ENCODE measurements around the gene CSNK1G2.

CSNK1G2 gene

GRCh38 chr19:1941146-1942077, at the start of gene CSNK1G2:
CSNK1G2 (plus strand) TSS chr19:1941172; CDS start chr19:1969773, 28,601 bp downstream.
- peaks cover 22% of the 10 kb centered on the region for H3K4me1 Mint-ChIP-seq
- peak within 1 kb of the TSS; percentile 92 to 95 (median 94) for H3K4me3 Mint-ChIP-seq
- H3K27me3 Mint-ChIP-seq (ENCODE audit: low read depth), result peaks cover 4% of the 10 kb centered on the region
- no peaks in the 10 kb centered on the region for H3K9me3 Mint-ChIP-seq
- no peaks in the 10 kb centered on the region for H3K36me3 Mint-ChIP-seq (ENCODE audit: low read depth)
- TF ChIP-seq CTCF (IDR thresholded peaks at IDR 0.05; ENCODE audit: unreplicated experiment in 3 of 3), result no peak
- peak within 1 kb of the TSS; percentile 98 for H3K27ac Mint-ChIP-seq

GRCh38 chr19:1893791-1894190, 47.2 kb upstream of the CSNK1G2 start:
- Mint-ChIP-seq H3K9me3 (no peaks in the 10 kb centered on the region), H3K4me3 (no peak overlapping the region), H3K27me3 (ENCODE audit: low read depth) (no peaks in the 10 kb centered on the region), H3K27ac (peak overlapping the region in 1 of 3 experiments; percentile 70), H3K36me3 (ENCODE audit: low read depth) (no peaks in the 10 kb centered on the region), H3K4me1 (peaks cover 6% of the 10 kb centered on the region)
- no peak for TF ChIP-seq CTCF (IDR thresholded peaks at IDR 0.05; ENCODE audit: unreplicated experiment in 3 of 3)

GRCh38 chr19:1896508-1896907, 44.5 kb upstream of the CSNK1G2 start:
- Mint-ChIP-seq H3K36me3 (ENCODE audit: low read depth) (no peaks in the 10 kb centered on the region), H3K4me3 (no peak overlapping the region), H3K27me3 (ENCODE audit: low read depth) (no peaks in the 10 kb centered on the region), H3K4me1 (peaks cover 6% of the 10 kb centered on the region), H3K9me3 (no peaks in the 10 kb centered on the region), H3K27ac (no peak overlapping the region)
- no peak for TF ChIP-seq CTCF (IDR thresholded peaks at IDR 0.05; ENCODE audit: unreplicated experiment in 3 of 3)

GRCh38 chr19:1901940-1902404, 39.0 kb upstream of the CSNK1G2 start:
- no peaks in the 10 kb centered on the region for H3K27me3 Mint-ChIP-seq (ENCODE audit: low read depth)
- H3K36me3 Mint-ChIP-seq (ENCODE audit: low read depth), result no peaks in the 10 kb centered on the region
- no peak for TF ChIP-seq CTCF (IDR thresholded peaks at IDR 0.05; ENCODE audit: unreplicated experiment in 3 of 3)
- no peaks in the 10 kb centered on the region for H3K9me3 Mint-ChIP-seq
- no peak overlapping the region for H3K4me3 Mint-ChIP-seq
- H3K27ac Mint-ChIP-seq, result peak overlapping the region in 1 of 3 experiments; percentile 25
- H3K4me1 Mint-ChIP-seq, result peaks cover 17% of the 10 kb centered on the region

GRCh38 chr19:1902923-1903322, 38.0 kb upstream of the CSNK1G2 start:
- H3K27ac Mint-ChIP-seq, result peak overlapping the region; percentile 69 to 99 (median 90)

More at GRCh38 chr19:1902923-1903322, 38.0 kb upstream of the CSNK1G2 start:
- H3K4me1 Mint-ChIP-seq, result peaks cover 11% of the 10 kb centered on the region
- H3K36me3 Mint-ChIP-seq (ENCODE audit: low read depth), result no peaks in the 10 kb centered on the region
- H3K27me3 Mint-ChIP-seq (ENCODE audit: low read depth), result no peaks in the 10 kb centered on the region
- no peaks in the 10 kb centered on the region for H3K9me3 Mint-ChIP-seq
- peak overlapping the region in 1 of 3 experiments; percentile 36 for H3K4me3 Mint-ChIP-seq
- no peak for TF ChIP-seq CTCF (IDR thresholded peaks at IDR 0.05; ENCODE audit: unreplicated experiment in 3 of 3)
